PC-3 (cell line): Measurements from ENCODE around the gene CDH22. TPM values are rescaled to one million over a fixed set of nuclear protein-coding genes. Genes with fewer than 3 reads are reported as not detected.

Source experiments
- ATAC-seq: fragments of 200-7000 bp; cut with Tn5 transposase; 2 replicates; pipeline ENCODE4 v1.9.1; 2020; ENCODE audit warnings: mild to moderate bottlenecking, moderate library complexity
- BruUV-seq: library from RNA; stranded (reverse); fragments of 400-500 nt; replicated peaks from 2 replicates; lab custom pipeline; 2021; lab: Mats Ljungman, UMichigan
- CTCF ChIA-PET: fragments of 300-600 bp; sonication (Branson Sonifier 250); formaldehyde crosslinking; loops from one replicate; lab custom pipeline; 2022; ENCODE audit warnings: antibody characterized with exemption; lab: Charles Lee
- POLR2A ChIA-PET: fragments of 300-600 bp; sonication (Branson Sonifier 250); formaldehyde crosslinking; loops from one replicate; lab custom pipeline; 2022; ENCODE audit warnings: antibody characterized with exemption; ENCODE audit not compliant: unreplicated experiment; lab: Charles Lee
- DNase-seq: peaks from one replicate; pipeline ENCODE4 v3.0.0-alpha.2; 2015
- H2AFZ ChIP-seq: fragments of 300-600 bp; sonication (generic); 2 replicates; pipeline ENCODE4 v1.6.0; 2016; ENCODE audit warnings: antibody characterized with exemption, low read length
- H3F3A ChIP-seq: fragments of 300-600 bp; sonication (generic); one replicate; pipeline ENCODE4 v1.6.0; 2017; ENCODE audit warnings: antibody characterized with exemption, low read length, control low read depth, mild to moderate bottlenecking; ENCODE audit not compliant: unreplicated experiment
- H3K27ac ChIP-seq: fragments of 300-600 bp; sonication (generic); 2 replicates; pipeline ENCODE4 v1.5.1; 2016; ENCODE audit warnings: mild to moderate bottlenecking, low read length
- H3K27me3 ChIP-seq: fragments of 300-600 bp; sonication (generic); 2 replicates; pipeline ENCODE4 v1.6.1; 2016; ENCODE audit warnings: low read length, mixed read lengths
- H3K36me3 ChIP-seq: fragments of 300-600 bp; sonication (generic); 2 replicates; pipeline ENCODE4 v1.6.1; 2016; ENCODE audit warnings: low read depth, mixed run types, low read length, mixed read lengths
- H3K4me1 ChIP-seq: fragments of 300-600 bp; sonication (generic); 2 replicates; pipeline ENCODE4 v1.5.1; 2016; ENCODE audit warnings: low read length; ENCODE audit not compliant: insufficient read depth
- H3K4me2 ChIP-seq: fragments of 300-600 bp; sonication (generic); 2 replicates; pipeline ENCODE4 v1.6.0; 2016; ENCODE audit warnings: low read length
- H3K4me3 ChIP-seq: fragments of 300-600 bp; sonication (generic); 2 replicates; pipeline ENCODE4 v1.5.1; 2016; ENCODE audit warnings: mild to moderate bottlenecking, low read length, mixed read lengths
- H3K79me2 ChIP-seq: fragments of 300-600 bp; sonication (generic); 2 replicates; pipeline ENCODE4 v1.6.1; 2017; ENCODE audit warnings: low read length, mixed read lengths
- H3K9ac ChIP-seq: fragments of 300-600 bp; sonication (generic); 2 replicates; pipeline ENCODE4 v1.6.0; 2016; ENCODE audit warnings: mild to moderate bottlenecking, low read length
- H3K9me2 ChIP-seq: fragments of 300-600 bp; sonication (generic); replicated peaks from 2 replicates; pipeline ENCODE4 v1.6.1; 2016; ENCODE audit warnings: mixed run types, low read length, mixed read lengths
- H3K9me3 ChIP-seq: fragments of 300-600 bp; sonication (generic); 2 replicates; pipeline ENCODE4 v1.6.1; 2016; ENCODE audit warnings: low read length, mixed read lengths
- H4K20me1 ChIP-seq: fragments of 300-600 bp; sonication (generic); 2 replicates; pipeline ENCODE4 v1.6.1; 2016; ENCODE audit warnings: low read length, mixed read lengths
- EZH2 ChIP-seq: fragments of 300-600 bp; sonication (generic); IDR thresholded peaks from one replicate; pipeline ENCODE4 v1.6.1; 2017; ENCODE audit warnings: antibody characterized with exemption, mild to moderate bottlenecking, low read length; ENCODE audit not compliant: unreplicated experiment
- EZH2phosphoT487 ChIP-seq: fragments of 300-600 bp; sonication (generic); IDR thresholded peaks from 2 replicates; pipeline ENCODE4 v1.6.1; 2018; ENCODE audit warnings: mild to moderate bottlenecking, antibody characterized with exemption, low read length, borderline replicate concordance
- intact Hi-C: fragments of 100-400 bp; cut with micrococcal nuclease; formaldehyde crosslinking; loops from 2 replicates; pipeline ENCODE4 v1.9.0; 2023
- total RNA-seq: library from RNA; depleted of rRNA; stranded (reverse); fragments of >200 nt; gene quantifications from 2 replicates; pipeline ENCODE4 v1.2.3, GENCODE V29; 2014
- TF ChIP-seq, protein P1 (sequence below): fragments of 300-600 bp; sonication (generic); conservative IDR thresholded peaks from 2 replicates; pipeline ENCODE4 v1.5.1; 2017; ENCODE audit warnings: antibody characterized with exemption, low read depth, mild to moderate bottlenecking, low read length

CDH22 gene
- total RNA-seq, 1 experiment from 2014 or later = not detected

DNA sequence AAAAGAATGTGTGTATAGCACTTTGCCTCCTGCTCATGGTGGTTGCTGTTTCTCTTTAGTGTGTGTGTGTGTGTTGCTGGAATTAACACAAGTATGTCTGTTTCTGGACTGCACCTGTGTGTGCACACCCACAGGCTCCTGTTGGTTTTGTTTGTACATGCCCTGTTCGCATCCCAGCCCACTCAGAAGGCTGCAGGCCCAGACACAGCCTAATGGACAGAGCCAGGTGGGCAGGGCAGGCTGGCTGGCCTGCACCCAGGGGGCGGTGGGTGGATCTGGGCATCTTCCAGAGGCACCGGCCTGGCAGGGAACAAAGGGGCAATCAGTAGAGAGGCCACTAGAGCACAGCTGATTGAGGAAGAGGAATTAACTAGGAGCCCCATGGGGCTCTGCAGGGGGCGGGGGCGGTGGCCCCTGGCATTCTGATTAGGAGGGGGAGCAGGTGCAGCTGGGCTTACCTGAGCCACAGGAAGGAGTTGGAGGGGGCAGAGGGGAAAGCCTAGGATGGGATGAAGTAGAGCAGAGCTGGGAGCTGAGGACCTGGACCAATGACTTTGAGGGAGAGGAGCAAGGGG is 168.3 kb downstream of the CDH22 start:
- Histone ChIP-seq H3K9me3 (no peaks in the 10 kb centered on the region), H3K4me3 (no peak overlapping the region), H3K4me2 (no peak overlapping the region), H3K79me2 (no peaks in the 10 kb centered on the region), H4K20me1 (no peaks in the 10 kb centered on the region), H3K4me1 (no peaks in the 10 kb centered on the region), H3K9me2 (no peaks in the 10 kb centered on the region), H3K9ac (no peak overlapping the region), H3K27ac (no peak overlapping the region), H3K36me3 (no peaks in the 10 kb centered on the region), H3F3A (no peaks in the 10 kb centered on the region), H3K27me3 (peaks cover 71% of the 10 kb centered on the region), H2AFZ (no peak overlapping the region)
- ATAC-seq = no peak
- ChIA-PET CTCF (no interaction called here), POLR2A (no interaction called here)
- intact Hi-C loops = no loop called here
- no peak for DNase-seq
- TF ChIP-seq EZH2phosphoT487 = no peak
- TF ChIP-seq, protein P1, sequence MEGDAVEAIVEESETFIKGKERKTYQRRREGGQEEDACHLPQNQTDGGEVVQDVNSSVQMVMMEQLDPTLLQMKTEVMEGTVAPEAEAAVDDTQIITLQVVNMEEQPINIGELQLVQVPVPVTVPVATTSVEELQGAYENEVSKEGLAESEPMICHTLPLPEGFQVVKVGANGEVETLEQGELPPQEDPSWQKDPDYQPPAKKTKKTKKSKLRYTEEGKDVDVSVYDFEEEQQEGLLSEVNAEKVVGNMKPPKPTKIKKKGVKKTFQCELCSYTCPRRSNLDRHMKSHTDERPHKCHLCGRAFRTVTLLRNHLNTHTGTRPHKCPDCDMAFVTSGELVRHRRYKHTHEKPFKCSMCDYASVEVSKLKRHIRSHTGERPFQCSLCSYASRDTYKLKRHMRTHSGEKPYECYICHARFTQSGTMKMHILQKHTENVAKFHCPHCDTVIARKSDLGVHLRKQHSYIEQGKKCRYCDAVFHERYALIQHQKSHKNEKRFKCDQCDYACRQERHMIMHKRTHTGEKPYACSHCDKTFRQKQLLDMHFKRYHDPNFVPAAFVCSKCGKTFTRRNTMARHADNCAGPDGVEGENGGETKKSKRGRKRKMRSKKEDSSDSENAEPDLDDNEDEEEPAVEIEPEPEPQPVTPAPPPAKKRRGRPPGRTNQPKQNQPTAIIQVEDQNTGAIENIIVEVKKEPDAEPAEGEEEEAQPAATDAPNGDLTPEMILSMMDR = no peak
- no peak for TF ChIP-seq EZH2
- no TSS peak for BruUV-seq

DNA sequence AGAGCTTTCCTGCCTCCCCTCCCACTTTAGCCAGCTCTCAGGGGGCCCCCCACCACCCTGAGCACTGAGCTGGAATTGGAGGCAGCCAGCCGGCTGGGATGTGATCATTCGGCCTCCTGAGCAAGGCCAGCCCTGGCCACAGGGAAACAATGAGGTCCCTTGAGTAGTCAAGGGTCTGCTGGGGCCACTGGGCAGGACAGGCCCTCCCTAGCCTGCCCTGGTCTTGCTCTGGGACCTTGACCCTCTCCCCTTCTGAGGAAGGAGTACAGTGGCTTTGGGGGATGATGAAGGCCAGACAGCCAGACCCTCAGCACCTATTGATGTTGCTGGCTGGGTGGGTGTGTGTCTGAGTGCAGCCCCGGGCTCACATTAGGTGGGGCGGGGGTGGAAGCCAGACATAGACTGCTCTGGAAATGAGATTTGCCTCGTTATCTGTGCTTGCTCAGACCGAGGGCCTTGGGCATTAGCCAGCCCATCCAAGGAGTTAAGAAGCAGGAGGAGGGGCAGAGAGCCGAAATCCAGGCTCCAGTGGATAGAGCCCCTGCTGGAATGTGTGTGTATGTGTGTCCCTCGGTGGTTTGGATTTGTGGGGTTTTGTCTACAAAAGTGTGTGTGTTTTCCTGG is 168.9 kb downstream of the CDH22 start:
- Histone ChIP-seq H3K27ac (no peak overlapping the region), H3K4me3 (no peak overlapping the region), H2AFZ (no peak overlapping the region), H3K9me2 (no peaks in the 10 kb centered on the region), H3K36me3 (no peaks in the 10 kb centered on the region), H3K79me2 (no peaks in the 10 kb centered on the region), H3K9ac (no peak overlapping the region), H4K20me1 (no peaks in the 10 kb centered on the region), H3K27me3 (peaks cover 75% of the 10 kb centered on the region), H3K4me1 (no peaks in the 10 kb centered on the region), H3K9me3 (no peaks in the 10 kb centered on the region), H3K4me2 (no peak overlapping the region), H3F3A (no peaks in the 10 kb centered on the region)
- TF ChIP-seq, protein P1 = no peak
- no peak for TF ChIP-seq EZH2
- intact Hi-C loops = no loop called here
- ChIA-PET POLR2A (no interaction called here), CTCF (no interaction called here)
- DNase-seq (no peak), ATAC-seq (no peak)
- BruUV-seq = no TSS peak

DNA sequence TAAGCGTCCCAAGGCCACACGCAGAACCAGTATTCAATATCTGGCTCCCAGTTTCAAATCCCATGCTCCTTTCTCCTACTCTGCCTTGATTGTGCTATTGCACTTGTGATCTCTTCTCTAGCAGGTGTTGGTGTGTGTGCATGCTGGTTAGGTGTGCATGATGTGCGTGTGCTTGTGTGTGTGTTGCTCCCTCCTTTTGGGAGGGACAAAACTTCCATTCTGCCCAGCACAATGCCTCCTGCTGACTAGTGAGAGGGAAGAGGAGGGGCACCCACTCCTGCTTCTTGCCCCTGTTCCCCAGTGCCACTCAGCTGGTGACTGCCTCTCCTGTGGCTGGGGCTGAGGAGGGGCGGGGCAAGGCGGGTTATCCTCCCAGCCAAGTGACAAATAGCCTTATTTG is 170.5 kb downstream of the CDH22 start:
- Histone ChIP-seq H3F3A (no peaks in the 10 kb centered on the region), H4K20me1 (no peaks in the 10 kb centered on the region), H2AFZ (no peak overlapping the region), H3K4me2 (no peak overlapping the region), H3K79me2 (no peaks in the 10 kb centered on the region), H3K27me3 (peaks cover 70% of the 10 kb centered on the region), H3K4me1 (no peaks in the 10 kb centered on the region), H3K9me2 (no peaks in the 10 kb centered on the region), H3K27ac (no peak overlapping the region), H3K4me3 (no peak overlapping the region), H3K9me3 (no peaks in the 10 kb centered on the region), H3K9ac (no peak overlapping the region), H3K36me3 (no peaks in the 10 kb centered on the region)
- BruUV-seq = no TSS peak
- ATAC-seq = no peak
- DNase-seq = no peak
- POLR2A ChIA-PET = no interaction called here
- TF ChIP-seq, protein P1 = no peak
- TF ChIP-seq EZH2phosphoT487 = no peak
- TF ChIP-seq EZH2 = no peak
- intact Hi-C loops = no loop called here
- CTCF ChIA-PET = no interaction called here
